ENCODE results near the gene TIMM10.

The TIMM10 gene, protein sequence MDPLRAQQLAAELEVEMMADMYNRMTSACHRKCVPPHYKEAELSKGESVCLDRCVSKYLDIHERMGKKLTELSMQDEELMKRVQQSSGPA
- total RNA-seq: 10.9 to 34.5 (median 23.4) reads per million in 18 experiments

DNA sequence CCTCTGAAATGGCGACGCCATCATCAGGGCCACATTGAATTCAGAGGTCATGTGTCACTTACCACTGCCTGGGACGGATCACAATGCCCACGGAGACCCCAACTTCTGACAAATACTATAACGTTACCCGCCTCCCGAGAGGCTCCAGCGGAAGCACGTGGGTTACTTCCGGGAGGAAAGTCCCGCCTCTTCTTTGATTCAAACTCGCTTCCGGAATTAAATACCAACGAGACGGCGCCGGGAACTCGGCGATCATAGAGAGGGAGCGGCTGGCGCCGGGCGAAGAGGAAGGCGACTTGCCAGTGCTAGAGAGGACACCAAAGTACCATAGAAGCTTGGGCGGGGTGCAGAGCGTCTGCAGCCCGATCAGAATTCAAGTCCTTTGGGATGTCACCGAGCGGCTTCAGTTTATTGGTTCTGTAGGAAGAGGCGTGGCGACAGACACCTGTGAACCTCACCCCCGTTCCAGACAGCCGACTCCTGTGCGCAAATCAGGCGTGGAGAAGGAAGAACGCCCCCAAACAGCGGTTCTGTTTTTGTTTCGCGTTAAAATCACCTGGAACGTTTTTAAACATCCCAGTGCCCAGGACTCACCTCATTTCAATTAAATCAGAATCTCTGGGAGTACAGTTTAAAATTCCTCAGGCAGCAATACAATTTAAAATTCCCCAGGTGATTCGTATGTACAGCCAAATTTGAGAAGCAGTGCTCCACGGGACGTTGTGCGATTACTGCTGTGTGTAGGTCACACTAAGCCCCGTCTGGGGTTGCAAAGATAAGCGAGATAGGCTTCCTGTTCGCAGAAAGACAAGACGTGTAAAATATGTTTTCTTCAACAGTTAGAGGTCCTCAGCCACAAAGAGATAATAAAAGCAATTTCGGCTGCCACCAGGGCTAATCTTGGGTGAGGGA is at the start of gene TIMM10:
TIMM10 (minus strand) TSS at position 159 of the 912 bp plus-strand sequence. CDS start 565 bp downstream, outside the sequence.
- peak; percentile 98 for DNase-seq

DNA sequence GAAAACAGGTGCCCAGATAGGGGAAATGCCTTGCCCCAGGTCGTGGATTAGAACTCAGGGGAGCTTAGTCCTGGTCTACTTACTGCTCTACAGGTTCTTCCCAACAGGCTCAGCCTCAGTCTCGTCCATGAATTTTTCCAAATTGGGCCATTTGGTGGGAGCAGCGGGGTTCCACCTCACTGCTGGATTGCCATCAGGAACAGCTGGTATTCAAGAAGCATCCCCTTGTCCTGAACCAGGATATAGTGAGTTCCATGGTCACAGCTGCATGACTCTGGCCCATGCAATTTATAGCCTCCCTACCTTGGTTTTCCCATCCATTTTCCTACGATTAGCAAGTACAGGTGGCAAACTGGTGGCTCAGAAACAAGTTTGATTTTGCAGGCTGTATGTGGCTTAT is 43.5 kb upstream of the TIMM10 start:
- no peak for DNase-seq

DNA sequence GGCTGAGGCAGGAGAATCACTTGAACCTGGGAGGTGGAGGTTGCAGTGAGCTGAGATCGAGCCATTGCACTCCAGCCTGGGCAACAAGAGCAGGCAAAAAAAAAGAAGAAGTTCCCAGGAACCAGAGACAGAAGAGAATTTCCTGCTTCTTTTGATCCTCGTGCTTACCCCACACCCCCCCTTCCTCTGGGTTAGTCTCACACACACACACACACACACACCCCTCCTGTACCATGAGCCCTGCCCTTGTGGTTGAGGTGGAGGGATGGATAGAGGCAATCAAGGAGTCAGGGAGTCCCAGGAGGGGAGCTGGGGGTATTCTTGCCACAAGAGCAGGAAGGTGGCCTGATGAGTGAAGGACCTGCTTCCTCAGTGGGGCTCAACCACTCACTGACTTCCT is 41.1 kb upstream of the TIMM10 start:
- peak; percentile 45 to 56 for DNase-seq

DNA sequence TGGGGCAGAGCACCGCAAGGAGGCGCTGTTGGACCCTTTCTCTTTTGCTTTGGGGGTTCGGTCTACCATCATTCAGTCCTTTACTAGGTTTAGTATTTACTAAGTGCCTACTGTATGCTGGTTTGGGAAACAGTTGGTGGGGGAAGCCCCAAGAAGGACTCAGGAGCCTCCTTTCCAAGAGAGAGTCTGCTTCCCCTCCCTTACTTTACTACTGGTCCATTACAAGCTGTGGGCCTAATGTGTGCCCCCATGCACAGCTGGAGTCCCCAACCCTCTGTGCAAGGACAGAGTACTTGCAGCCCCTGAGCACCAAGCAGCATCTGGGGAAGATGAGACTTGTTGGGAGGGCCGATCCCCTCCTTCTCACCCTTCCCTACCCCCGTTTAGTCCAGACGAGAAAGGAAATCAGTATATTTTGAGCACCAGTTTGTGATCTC is 37.8 kb upstream of the TIMM10 start:
- peak; percentile 87 to 90 for DNase-seq

DNA sequence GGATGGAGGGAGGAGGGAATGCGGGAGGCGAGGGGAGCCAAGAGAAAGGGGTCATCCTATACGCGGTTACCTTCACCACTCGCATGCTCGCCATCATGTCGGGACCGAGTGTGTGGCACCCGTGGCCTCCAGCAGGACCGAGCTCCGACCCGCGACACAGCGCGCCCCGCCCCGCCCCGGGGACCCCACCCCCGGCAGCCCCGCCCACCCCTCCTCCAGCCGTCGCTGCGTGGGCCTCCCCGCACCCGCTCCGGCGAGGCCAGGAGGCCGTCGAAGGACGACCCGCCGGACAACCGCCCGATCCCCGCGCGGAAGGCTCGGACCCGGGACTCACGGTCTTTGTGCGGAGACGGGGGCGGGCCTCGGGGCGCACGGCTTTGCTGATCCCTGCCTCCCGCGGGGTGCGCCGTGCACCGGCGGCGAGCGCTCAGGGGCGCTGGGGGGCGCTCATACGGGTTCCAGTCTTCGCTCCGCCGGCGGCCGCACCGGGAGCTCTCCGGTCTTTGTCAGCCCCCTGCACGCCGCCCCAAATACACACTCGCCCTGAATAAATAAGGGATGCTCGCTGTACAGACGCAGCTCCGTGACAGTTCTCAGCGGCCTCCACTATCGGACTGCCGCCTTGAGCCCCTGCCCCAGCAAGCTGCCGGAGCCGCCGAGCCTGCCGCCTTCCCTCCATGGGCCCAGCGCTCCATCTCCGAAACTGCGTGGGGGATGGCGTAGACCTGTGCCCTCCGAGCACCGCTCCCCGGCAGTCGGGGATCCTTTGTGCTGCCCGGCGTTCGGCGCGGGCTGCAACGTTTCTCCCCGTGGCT is 37.2 kb upstream of the TIMM10 start, which contains the start of gene UBE2L6:
UBE2L6 (minus strand) TSS at position 158 of the 815 bp plus-strand sequence; CDS start at position 97, 61 bp downstream.
- peak in 1 of 2 donors; percentile 52 for DNase-seq

DNA sequence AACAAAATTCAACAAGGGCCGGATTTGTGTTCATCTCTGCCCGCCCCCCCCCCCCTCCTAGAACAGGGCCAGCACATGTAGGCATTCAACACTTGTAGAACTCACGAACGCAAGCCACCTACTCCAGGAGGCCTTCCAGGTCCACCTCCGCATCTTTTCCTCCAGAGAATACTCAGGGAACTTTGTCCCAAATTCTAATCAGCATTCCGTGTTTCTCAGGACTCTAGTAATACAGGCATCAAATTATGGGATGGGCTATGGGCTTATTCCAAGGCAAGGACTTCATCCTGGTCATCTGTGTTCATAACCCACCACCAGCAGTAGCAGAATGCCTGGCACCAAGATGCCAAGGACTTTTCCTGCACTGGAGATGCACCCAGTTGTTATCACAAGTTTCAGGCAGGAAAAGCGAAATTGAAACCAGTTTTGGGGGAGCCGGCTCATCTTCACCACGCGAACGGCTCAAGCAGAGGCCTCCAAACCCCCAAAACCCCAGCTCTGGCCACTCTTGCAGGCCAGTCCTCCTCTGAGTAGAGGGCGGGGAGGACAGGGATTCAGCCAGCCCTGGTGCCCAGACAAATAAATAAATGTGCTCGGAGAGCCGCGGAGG is 36.5 kb upstream of the TIMM10 start:
- DNase-seq: no peak

DNA sequence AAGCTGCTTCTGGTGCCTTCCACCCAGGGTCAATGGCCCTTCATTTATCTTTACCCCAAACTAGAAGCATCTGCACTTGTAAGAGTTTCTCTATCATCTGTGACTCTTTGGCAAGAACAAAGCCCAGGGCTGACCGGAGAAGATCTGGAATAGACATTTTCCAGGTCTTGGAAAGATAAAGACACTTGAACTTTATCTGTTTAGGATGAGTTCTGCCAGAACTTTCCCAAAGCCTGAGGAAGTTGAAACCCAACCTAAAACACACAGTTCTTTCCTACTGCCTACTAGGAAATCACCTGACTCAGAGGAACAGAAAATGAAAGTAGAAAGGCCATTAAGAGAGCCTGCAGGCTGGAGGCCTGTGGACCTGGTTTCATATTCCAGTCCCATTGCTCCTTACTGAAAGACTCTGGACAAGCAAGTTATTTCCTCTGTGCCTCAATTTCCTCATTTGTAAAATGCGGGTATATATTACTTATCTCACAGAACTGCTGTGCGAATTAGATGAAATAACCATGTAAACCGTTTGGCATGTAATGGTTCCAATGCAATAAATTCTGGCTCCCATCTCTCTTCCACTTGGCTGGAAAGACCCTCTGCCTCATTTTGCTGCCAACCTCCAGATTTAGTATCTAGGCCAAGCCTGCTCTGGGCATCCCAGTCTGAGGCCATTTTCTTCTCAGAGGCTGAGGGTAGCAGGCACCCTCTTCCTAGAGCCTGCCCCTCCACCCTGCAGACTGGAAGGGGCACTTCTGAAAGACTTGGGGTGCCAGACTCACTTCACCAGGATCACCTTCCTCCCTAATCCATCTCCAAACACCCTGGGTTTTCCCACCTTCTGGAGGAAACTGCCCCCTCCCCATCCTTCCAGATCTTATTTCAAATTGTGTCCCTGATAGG is 35.7 kb upstream of the TIMM10 start:
- DNase-seq: peak; percentile 60 to 68

DNA sequence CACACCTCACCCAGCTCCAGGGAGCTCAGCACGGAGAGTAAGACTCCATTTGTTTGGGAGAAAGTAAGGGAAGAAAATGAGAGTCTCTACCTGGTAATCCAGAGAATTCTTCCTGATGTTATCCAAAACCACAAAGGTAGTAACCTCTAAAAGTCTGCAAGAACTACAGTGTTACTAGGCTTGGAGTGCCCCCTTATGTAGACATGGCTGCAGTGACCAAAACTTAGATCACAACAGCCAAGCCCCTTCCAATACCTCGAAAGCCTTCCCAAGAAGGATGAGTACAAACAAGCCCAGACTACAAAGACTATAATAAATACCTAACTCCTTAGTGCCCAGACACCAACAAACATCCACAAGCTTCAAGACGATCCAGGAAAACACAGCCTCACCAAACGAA is 32.0 kb upstream of the TIMM10 start:
- no peak for DNase-seq

DNA sequence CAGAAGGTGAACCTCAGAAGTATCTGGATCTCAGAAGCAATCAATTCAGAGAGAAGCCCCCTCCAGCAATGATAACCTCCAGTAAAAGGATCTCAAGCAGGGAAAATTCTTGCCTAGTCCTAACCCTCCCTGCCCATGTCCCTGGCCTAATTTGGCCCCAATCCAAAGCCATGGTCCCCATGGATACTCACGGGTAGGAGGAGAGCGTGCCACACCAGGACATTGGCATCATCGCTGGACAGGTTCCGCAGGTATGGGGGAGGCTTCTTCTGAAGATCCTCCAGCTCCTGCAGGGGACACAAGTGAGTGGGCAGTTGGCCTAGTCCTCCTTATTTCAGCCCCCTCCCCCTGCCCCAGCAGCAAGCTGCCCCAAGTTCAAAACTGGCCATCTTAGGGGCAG is 29.6 kb upstream of the TIMM10 start:
- no peak for DNase-seq

DNA sequence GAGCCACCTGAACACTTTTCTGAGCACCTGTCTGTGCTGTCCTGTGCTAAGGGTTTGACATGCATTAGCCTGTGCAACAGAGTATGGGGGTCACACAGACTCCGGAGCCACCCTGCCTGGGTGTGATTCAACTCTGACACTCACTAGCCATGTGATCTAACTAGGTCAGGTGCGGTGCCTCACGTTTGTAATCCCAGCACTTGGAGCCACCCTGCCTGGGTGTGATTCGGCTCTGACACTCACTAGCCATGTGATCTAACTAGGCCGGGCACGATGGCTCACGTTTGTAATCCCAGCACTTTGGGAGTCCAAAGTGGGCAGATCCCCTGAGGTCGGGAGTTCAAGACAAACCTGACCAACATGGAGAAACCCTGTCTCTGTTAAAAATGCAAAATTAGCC is 25.5 kb upstream of the TIMM10 start:
- no peak for DNase-seq

DNA sequence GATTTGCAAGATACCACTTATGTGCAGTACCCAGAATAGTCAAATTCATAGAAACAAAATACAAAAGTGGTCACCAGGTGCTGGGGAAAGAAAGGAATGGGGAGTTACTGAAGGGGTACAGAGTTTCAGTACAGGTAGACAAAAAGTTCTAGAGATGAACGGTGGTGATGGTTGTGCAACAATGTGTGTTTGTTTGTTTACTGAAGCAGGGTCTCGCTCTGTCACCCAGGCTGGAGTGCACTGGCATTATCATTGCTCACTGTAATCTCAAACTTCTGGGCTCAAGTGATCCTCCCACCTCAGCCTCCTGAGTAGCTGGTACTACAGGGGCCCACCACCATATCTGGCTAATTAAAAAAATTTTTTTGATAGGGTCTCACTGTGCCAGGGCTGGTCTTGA is 24.8 kb upstream of the TIMM10 start:
- DNase-seq: no peak

DNA sequence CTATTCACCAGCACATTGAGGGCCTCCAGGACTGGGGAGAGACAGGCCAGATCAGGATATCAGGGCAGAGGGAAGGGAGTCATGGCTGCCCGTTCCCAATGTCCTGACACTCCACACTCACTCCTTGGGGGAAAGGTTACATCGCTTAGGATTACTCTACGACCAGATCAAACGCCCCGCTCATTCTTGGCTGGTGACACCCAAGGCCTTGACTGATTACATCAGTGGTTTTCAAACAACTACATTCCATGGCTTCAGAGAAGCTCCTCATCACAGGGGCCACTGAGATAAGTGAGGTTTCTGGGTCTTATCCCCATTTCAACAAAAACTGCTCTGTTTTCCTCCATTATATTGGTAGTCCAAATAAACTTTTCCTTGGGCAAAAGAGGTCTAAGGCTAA is 21.9 kb upstream of the TIMM10 start:
- no peak for DNase-seq

DNA sequence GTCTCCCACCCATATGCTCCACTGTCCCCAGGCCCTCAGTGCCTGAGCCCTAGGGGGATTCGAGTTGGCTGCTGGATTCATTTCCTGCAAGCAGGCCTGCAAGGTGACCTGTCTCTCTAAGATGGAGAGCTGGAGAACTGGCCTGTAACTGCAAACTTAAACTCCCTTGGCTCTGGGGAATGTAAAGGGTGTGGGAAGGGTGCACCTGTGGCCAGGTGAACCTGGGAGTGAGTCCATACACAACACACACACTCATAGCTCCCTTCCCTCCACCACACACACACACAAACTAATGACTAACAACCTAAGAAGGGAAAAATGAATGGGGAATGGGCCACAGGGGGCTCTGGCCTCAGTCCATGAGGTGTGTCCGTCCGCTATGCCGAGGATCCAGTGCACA is 21.4 kb upstream of the TIMM10 start:
- DNase-seq: no peak

DNA sequence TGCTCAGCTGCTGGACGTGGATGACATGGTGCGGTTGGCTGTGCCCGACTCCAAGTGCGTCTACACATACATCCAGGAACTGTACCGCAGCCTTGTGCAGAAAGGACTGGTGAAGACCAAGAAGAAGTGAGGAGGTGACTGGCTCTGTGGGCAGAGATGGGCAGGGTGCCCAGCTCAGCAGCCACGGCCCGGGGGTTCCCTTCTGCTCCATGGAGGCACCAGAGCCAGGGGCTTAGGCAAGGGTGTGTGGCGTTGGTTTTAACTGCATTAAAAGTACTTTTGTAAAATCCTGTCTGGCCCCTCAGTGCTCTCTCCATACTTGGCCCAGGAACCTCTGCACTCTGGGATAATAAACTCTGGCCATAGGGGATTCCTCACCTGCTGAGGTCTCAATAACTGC is 19.4 kb upstream of the TIMM10 start:
- no peak for DNase-seq

DNA sequence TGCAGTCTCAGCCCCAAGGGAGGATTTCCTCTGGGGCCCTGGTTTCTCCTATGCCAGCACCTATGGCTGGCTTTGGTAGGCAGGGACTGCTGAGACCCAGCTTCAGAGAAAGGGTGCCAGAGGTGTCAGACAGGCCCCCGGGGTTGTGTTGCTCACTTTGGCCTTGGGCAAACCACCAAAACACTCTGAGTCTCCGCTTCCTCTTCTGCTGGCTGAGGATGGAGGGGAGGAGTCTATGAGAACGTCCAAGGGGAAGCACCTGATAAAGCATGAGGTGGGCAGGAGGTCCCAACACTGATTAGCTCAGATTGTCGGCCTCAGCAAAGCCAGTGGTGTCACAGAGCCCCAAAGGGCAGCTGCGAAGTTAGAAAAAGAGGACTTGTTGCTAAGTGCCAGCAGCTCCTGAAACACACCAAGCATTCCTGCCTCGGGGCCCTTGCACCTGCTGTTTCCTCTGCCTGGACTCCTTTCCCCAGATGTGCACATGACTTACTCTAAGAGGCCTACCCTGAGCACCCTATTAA is 17.4 kb upstream of the TIMM10 start:
- peak; percentile 42 to 58 for DNase-seq

DNA sequence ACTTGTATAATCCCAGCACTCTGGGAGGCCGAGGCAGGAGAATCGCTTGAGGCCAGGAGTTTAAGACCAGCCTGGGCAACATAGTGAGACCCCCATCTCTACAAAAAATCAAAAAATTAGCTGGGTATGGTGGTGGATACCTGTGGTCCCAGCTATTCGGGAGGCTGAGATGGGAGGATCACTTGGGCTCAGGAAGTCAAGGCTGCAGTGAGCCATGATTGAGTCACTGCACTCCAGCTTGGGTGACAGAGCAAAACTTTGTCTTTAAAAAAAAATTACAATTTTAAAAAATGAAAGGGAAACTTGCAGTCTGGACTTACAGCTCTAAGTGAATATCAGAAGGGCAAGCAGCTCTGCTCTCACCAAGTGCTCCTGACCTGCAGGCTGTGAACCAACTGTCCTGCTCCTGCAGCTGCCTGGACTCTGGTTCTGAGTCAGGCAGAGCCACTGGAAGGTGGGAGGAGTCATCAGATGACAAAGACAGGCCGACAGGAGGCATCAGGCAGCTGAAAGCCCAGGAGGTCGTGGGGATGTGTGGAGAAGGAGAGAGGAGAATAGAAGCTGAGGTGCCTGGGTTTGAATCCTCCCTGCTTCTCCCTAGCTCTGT is 16.4 kb upstream of the TIMM10 start:
- DNase-seq: no peak

DNA sequence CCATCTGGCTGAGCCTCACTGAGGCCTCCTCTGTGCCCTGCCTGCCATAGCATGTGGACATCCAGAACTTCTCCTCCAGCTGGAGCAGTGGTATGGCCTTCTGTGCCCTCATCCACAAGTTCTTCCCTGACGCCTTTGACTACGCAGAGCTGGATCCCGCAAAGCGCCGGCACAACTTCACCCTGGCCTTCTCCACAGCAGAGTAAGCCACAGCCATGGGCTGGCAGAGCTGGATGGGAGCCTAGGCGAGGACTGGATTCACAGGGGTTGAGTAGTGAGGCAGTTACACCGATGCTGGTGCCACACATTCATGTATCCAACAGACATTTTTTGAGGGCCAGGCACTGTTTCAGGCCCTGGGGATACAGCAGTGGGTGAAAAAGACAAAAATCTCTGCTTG is 15.9 kb upstream of the TIMM10 start:
- no peak for DNase-seq

DNA sequence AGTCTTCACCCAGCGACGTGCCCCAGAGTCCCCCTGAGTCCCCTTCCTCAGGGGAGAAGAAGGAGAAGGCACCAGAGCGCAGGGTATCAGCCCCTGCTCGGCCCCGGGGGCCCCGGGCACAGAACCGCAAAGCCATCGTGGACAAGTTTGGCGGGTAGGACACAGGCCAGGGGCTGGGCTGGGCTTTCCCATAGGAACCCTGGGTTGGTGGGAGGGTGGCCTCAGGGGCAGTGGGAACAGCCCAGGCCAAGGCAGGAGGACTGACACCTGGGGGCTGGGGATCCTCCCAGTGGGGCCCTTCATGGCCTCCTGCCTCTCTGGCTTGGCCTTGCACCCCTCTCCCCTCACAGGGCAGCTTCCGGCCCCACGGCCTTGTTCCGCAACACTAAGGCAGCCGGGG is 15.3 kb upstream of the TIMM10 start:
- DNase-seq: no peak

DNA sequence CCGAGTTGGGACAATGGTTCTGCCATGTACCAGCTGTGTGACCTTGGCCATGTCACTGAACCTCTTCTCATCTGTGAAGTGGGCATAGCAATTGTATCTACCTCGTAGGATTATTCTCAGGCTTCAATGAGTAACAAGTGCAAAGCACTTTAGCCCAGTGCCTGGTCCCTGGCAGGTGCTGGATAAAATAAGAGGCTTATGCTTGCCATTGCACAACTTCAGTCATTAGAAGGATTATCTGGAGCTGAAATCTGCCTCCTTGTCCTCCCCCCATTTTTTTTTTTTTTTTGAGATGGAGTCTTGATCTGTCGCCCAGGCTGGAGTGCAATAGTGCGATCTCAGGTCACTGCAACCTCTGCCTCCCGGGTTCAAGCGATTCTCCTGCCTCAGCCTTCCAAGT is 14.0 kb upstream of the TIMM10 start:
- DNase-seq: no peak

DNA sequence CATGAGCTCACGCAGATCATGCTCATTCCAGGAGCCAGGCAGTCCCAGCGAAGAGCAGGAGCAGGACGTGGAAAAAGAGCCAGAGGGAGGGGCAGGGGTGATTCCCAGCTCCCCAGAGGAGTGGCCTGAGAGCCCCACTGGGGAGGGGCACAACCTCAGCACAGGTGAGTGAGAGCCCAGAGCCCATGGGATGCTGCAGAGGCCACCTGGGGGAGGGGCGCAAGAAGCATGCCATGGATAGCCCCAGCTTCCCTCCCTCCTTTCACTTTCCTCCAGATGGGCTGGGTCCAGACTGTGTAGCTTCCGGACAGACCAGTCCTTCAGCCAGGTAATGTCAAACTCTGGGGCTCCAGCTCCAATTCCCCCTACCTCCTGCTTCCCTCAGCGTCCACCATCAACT is 13.0 kb upstream of the TIMM10 start:
- no peak for DNase-seq

DNA sequence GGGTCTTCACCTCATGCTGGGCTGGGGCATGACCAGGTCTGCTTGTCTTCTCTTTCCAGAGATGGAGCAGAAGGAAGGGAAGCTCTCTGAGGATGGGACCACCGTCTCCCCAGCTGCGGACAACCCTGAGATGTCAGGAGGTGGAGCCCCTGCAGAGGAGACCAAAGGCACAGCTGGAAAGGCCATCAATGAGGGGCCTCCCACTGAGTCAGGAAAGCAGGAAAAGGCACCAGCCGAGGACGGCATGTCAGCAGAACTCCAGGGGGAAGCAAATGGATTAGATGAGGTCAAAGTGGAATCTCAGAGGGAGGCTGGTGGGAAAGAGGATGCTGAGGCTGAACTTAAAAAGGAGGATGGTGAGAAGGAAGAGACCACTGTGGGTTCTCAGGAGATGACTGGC is 12.0 kb upstream of the TIMM10 start:
- no peak for DNase-seq

Measured in inflammatory macrophage (primary cell).